ENCODE results near the gene NOC2L.

The NOC2L gene

GRCh38 chr1:927234-927633 is 31.8 kb downstream of the NOC2L start:
- no peak for FAIRE-seq

- no peak for FAIRE-seq
These were observed 33.3 kb downstream of the NOC2L start for GRCh38 chr1:925561-926421.

GRCh38 chr1:924656-925560 is 34.1 kb downstream of the NOC2L start:
- FAIRE-seq = no peak

GRCh38 chr1:923991-924655 is 34.9 kb downstream of the NOC2L start:
- no peak for FAIRE-seq

- no peak for FAIRE-seq
These were observed 35.7 kb downstream of the NOC2L start, which contains the start of gene SAMD11 for GRCh38 chr1:923131-923990. TSS of gene SAMD11 (plus strand) at chr1:923923. CDS start at chr1:924432, 509 bp downstream.

GRCh38 chr1:921011-921837 is 37.8 kb downstream of the NOC2L start:
- FAIRE-seq = no peak

GRCh38 chr1:920521-920920 is 38.5 kb downstream of the NOC2L start:
- no peak for FAIRE-seq

GRCh38 chr1:920010-920409 is 39.0 kb downstream of the NOC2L start:
- no peak for FAIRE-seq

- FAIRE-seq = no peak
These were observed 39.7 kb downstream of the NOC2L start for GRCh38 chr1:919271-919872.

- no peak for FAIRE-seq
These were observed 40.2 kb downstream of the NOC2L start for GRCh38 chr1:918843-919242.

GRCh38 chr1:918353-918752 is 40.7 kb downstream of the NOC2L start:
- no peak for FAIRE-seq

- no peak for FAIRE-seq
These were observed 41.5 kb downstream of the NOC2L start for GRCh38 chr1:917466-918091.

- no peak for FAIRE-seq
These were observed 42.0 kb downstream of the NOC2L start for GRCh38 chr1:917076-917459.

GRCh38 chr1:916173-917075 is 42.6 kb downstream of the NOC2L start:
- no peak for FAIRE-seq

- FAIRE-seq = no peak
These were observed 43.5 kb downstream of the NOC2L start for GRCh38 chr1:915295-916172.

- no peak for FAIRE-seq
These were observed 44.2 kb downstream of the NOC2L start for GRCh38 chr1:914891-915280.

- no peak for FAIRE-seq
These were observed 44.7 kb downstream of the NOC2L start for GRCh38 chr1:914131-914890.
